GM12878 (cell line): ENCODE results near the gene CLASRP. TPM values are rescaled to one million over a fixed set of nuclear protein-coding genes. Genes with fewer than 3 reads are reported as not detected.

Experiments used
- ATF2 ChIP-seq: IDR thresholded peaks from 2 replicates; pipeline ENCODE4 v1.6.1; 2012; ENCODE audit warnings: low read length, inconsistent platforms
- BACH1 ChIP-seq: fragments of 450-650 bp; IDR thresholded peaks from 2 replicates; pipeline ENCODE4 v1.6.1; 2017; ENCODE audit warnings: mild to moderate bottlenecking, borderline replicate concordance
- CTCF ChIP-seq, 3 experiments: IDR thresholded peaks in 2 of 3; conservative IDR thresholded peaks in 1 of 3; 2 replicates each; pipeline ENCODE4 v1.5.1; 2011; ENCODE audit warnings: low read depth in 3 of 3, low read length in 3 of 3, mild to moderate bottlenecking in 3 of 3, control low read depth in 2 of 3, moderate library complexity in 2 of 3, inconsistent platforms in 1 of 3, mixed read lengths in 1 of 3; ENCODE audit not compliant: control insufficient read depth in 2 of 3, insufficient read depth in 1 of 3; ENCODE audit errors: extremely low read depth in 1 of 3
- DPF2 ChIP-seq: fragments of 450-650 bp; IDR thresholded peaks from 2 replicates; pipeline ENCODE4 v1.6.1; 2017; ENCODE audit warnings: mild to moderate bottlenecking
- EGR1 ChIP-seq, 2 experiments: IDR thresholded peaks; 1 replicate in 1 of 2; 2 replicates in 1 of 2; pipeline ENCODE4 v1.6.1; 2011 to 2012; ENCODE audit warnings: low read depth in 2 of 2, low read length in 2 of 2, borderline replicate concordance in 1 of 2, mild to moderate bottlenecking in 1 of 2, moderate library complexity in 1 of 2
- ETV6 ChIP-seq, 2 experiments: fragments of 450-650 bp in 1 of 2; IDR thresholded peaks in 1 of 2; conservative IDR thresholded peaks in 1 of 2; 2 replicates each; pipeline ENCODE4 v1.6.1; 2014; ENCODE audit warnings: antibody characterized with exemption in 1 of 2, borderline replicate concordance in 1 of 2, low read depth in 1 of 2, mild to moderate bottlenecking in 1 of 2, moderate library complexity in 1 of 2
- EZH2 ChIP-seq: IDR thresholded peaks from 2 replicates; pipeline ENCODE4 v1.6.1; 2012; ENCODE audit warnings: low read depth, mild to moderate bottlenecking, control low read depth, inconsistent platforms, low read length, borderline replicate concordance; ENCODE audit not compliant: control insufficient read depth
- KLF5 ChIP-seq: fragments of 450-650 bp; IDR thresholded peaks from 2 replicates; pipeline ENCODE4 v1.6.1; 2014; ENCODE audit warnings: mild to moderate bottlenecking; ENCODE audit not compliant: partially characterized antibody
- MLLT1 ChIP-seq: fragments of 450-650 bp; IDR thresholded peaks from 2 replicates; pipeline ENCODE4 v1.6.1; 2016; ENCODE audit warnings: mild to moderate bottlenecking
- MTA3 ChIP-seq: IDR thresholded peaks from 2 replicates; pipeline ENCODE4 v1.6.1; 2012; ENCODE audit warnings: low read length, inconsistent platforms, borderline replicate concordance
- MXI1 ChIP-seq: fragments of 150-350 bp; IDR thresholded peaks from 2 replicates; pipeline ENCODE4 v1.6.1; 2011; ENCODE audit warnings: low read depth, mild to moderate bottlenecking, inconsistent platforms, low read length, improper control_type of control experiment
- NFYB ChIP-seq: IDR thresholded peaks from 2 replicates; pipeline ENCODE4 v1.6.1; 2011; ENCODE audit warnings: low read depth, mild to moderate bottlenecking, low read length, improper control_type of control experiment, moderate library complexity; ENCODE audit not compliant: insufficient read depth
- RBBP5 ChIP-seq: fragments of 200-600 bp; sonication (generic); conservative IDR thresholded peaks from 2 replicates; pipeline ENCODE4 v1.6.1; 2016
- RELA ChIP-seq: fragments of 450-650 bp; IDR thresholded peaks from 2 replicates; pipeline ENCODE4 v1.8.0; 2014; ENCODE audit warnings: borderline replicate concordance; ENCODE audit not compliant: partially characterized antibody
- SMARCA5 ChIP-seq: fragments of 450-650 bp; IDR thresholded peaks from 2 replicates; pipeline ENCODE4 v1.6.1; 2017; ENCODE audit warnings: mild to moderate bottlenecking
- SP1 ChIP-seq: IDR thresholded peaks from one replicate; pipeline ENCODE4 v1.6.1; 2011; ENCODE audit warnings: low read depth, low read length
- STAT3 ChIP-seq: IDR thresholded peaks from 2 replicates; pipeline ENCODE4 v1.6.1; 2011; ENCODE audit warnings: low read depth, low read length, improper control_type of control experiment
- SUZ12 ChIP-seq: fragments of 200-600 bp; sonication (generic); IDR thresholded peaks from one replicate; pipeline ENCODE4 v1.6.1; 2018; ENCODE audit warnings: antibody characterized with exemption, mild to moderate bottlenecking; ENCODE audit not compliant: unreplicated experiment
- YY1 ChIP-seq: IDR thresholded peaks from 2 replicates; pipeline ENCODE4 v1.6.1; 2011; ENCODE audit warnings: low read depth, mild to moderate bottlenecking, low read length
- ZBTB4 ChIP-seq: fragments of 450-650 bp; formaldehyde crosslinking; IDR thresholded peaks from 2 replicates; pipeline ENCODE4 v1.4.0; 2022; ENCODE audit warnings: mild to moderate bottlenecking, moderate library complexity
- ZNF217 ChIP-seq: fragments of 450-650 bp; IDR thresholded peaks from 2 replicates; pipeline ENCODE4 v1.6.1; 2017; ENCODE audit warnings: antibody characterized with exemption, mild to moderate bottlenecking
- ZNF24 ChIP-seq: fragments of 450-650 bp; IDR thresholded peaks from 2 replicates; pipeline ENCODE4 v1.6.1; 2017; ENCODE audit warnings: antibody characterized with exemption, mild to moderate bottlenecking
- polyA plus RNA-seq, 11 experiments: library from polyadenylated mRNA; depleted of rRNA in 4 of 11; unstranded in 6 of 11; stranded (reverse) in 5 of 11; fragments of >200 nt; fragmentation: Nextera tagmentation in 4 of 11; fragmentation: Illumina TruSeq in 1 of 11; extraction: Ambion mirVana in 4 of 11; extraction: Trizol in 1 of 11; gene quantifications; 1 replicate in 1 of 11; 2 replicates in 10 of 11; pipeline versions ENCODE4 v1.2.1 to v1.2.3, GENCODE V29; 2011 to 2016; ENCODE audit warnings: inconsistent platforms in 2 of 11, missing spikeins in 2 of 11, low read depth in 1 of 11
- total RNA-seq, 4 experiments: library from RNA; depleted of rRNA in 3 of 4; stranded (reverse); fragments of >200 nt in 3 of 4; fragmentation: Illumina TruSeq in 1 of 4; extraction: Trizol in 1 of 4; gene quantifications; 2 replicates each; pipeline versions ENCODE4 v1.2.1 to v1.2.3, GENCODE V29; 2013 to 2021

Gene CLASRP
- total and polyA plus RNA-seq, 10 of the 15 experiments (the other 5 are each of a cell fraction or from before 2014, with no cell fraction given) = 0.68 to 75.8 (median 30.2) TPM

- TF ChIP-seq CTCF (IDR thresholded peaks at IDR 0.05 in 2 of 3, conservative IDR thresholded peaks at IDR 0.05 in 1 of 3; ENCODE audit: control insufficient read depth in 2 of 3, extremely low read depth in 1 of 3, insufficient read depth in 1 of 3, low read depth in 3 of 3, low read length in 3 of 3) (no peak), BACH1 (peak; percentile 76; the same call in 1 of the 2 replicates), KLF5 (no peak), MXI1 (peak; percentile 95), ZNF217 (peak; percentile 68; the same call in 1 of the 2 replicates), RBBP5 (no peak), NFYB (no peak), SMARCA5 (peak; percentile 78; the same call in 1 of the 2 replicates), ETV6 (conservative IDR thresholded peaks at IDR 0.05 in 1 of 2, IDR thresholded peaks at IDR 0.05 in 1 of 2; ENCODE audit: borderline replicate concordance in 1 of 2, low read depth in 1 of 2) (no peak), YY1 (no peak), ZBTB4 (no peak), EZH2 (no peak), ZNF24 (0 out of 2 replicates have a peak, but pooled peaks have one; percentile 36), SUZ12 (no peak), EGR1 (IDR thresholded peaks at IDR 0.05; ENCODE audit: borderline replicate concordance in 1 of 2, low read depth in 2 of 2, low read length in 2 of 2) (no peak), MTA3 (no peak), DPF2 (0 out of 2 replicates have a peak, but pooled peaks have one; percentile 44), MLLT1 (no peak), STAT3 (no peak), SP1 (peak; percentile 28), ATF2 (no peak), RELA (no peak)
These were observed 37.4 kb downstream of the CLASRP start, which contains the start of gene ZNF296 (continued) for GRCh38 chr19:45076029-45076850.
